ENCODE measurements around the gene OR52A1.

The OR52A1 gene

DNA sequence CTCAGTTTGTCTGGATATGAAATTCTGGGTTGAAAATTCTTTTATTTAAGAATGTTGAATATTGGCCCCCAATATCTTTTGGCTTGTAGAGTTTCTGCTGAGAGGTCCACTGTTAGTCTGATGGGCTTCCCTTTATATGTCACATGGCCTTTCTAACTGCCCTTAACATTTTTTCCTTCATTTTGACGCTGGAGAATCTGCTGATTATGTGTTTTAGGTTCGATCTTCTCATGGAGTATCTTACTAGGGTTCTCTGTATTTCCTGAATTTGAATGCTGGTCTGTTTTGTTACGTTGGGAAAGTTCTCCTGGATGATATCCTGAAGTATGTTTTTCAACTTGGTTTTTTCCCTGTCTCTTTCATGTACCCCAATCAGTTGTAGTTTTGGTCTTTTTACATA is 39.2 kb downstream of the OR52A1 start:
- H3K4me3 ChIP-seq (ENCODE audit: low read depth, low read length): no peak overlapping the region
- TF ChIP-seq, protein P1, sequence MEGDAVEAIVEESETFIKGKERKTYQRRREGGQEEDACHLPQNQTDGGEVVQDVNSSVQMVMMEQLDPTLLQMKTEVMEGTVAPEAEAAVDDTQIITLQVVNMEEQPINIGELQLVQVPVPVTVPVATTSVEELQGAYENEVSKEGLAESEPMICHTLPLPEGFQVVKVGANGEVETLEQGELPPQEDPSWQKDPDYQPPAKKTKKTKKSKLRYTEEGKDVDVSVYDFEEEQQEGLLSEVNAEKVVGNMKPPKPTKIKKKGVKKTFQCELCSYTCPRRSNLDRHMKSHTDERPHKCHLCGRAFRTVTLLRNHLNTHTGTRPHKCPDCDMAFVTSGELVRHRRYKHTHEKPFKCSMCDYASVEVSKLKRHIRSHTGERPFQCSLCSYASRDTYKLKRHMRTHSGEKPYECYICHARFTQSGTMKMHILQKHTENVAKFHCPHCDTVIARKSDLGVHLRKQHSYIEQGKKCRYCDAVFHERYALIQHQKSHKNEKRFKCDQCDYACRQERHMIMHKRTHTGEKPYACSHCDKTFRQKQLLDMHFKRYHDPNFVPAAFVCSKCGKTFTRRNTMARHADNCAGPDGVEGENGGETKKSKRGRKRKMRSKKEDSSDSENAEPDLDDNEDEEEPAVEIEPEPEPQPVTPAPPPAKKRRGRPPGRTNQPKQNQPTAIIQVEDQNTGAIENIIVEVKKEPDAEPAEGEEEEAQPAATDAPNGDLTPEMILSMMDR (IDR thresholded peaks at IDR 0.05; ENCODE audit: borderline replicate concordance, insufficient read depth, low read depth, low read length): no peak

DNA sequence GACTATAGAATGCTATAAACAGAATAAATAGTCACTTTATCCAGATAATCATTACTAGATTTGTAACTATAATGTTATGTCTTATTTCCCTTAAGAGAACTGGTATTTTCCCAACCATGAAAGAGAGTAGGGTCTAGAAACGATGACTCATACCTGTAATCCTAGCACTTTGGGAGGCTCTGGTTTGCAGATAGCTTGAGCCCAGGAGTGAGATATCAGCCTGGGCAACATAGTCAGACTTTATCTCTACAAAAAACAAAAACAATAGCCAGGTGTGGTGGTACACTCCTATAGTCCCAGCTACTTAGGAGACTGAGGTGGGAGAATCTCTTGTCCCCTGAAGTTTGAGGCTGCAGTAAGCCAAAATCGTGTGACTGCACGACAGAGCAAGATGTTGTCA is 47.3 kb downstream of the OR52A1 start:
- H3K4me3 ChIP-seq (ENCODE audit: low read depth, low read length): no peak overlapping the region
- TF ChIP-seq, protein P1 (IDR thresholded peaks at IDR 0.05; ENCODE audit: borderline replicate concordance, insufficient read depth, low read depth, low read length): no peak

DNA sequence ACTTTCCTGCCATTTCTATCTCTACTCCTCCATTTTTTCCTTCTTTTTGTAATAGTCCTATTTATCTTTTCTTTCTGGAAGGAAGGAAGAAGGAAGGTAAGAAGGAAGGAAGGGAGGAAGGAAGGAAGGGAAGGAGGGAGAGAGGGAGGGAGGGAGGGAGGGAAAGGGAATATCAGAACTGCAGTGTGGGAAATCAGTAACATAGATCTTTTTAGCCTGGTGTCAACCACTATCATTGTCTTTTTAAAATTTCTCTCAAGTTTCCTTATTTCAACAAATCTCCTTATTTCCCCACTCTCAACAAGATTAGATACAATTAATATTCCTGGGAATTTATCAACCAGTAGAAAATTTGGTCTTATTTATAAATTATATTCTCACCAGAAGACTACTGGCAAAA is 51.5 kb downstream of the OR52A1 start:
- TF ChIP-seq, protein P1 (IDR thresholded peaks at IDR 0.05; ENCODE audit: borderline replicate concordance, insufficient read depth, low read depth, low read length): no peak
- H3K4me3 ChIP-seq (ENCODE audit: low read depth, low read length): no peak overlapping the region

DNA sequence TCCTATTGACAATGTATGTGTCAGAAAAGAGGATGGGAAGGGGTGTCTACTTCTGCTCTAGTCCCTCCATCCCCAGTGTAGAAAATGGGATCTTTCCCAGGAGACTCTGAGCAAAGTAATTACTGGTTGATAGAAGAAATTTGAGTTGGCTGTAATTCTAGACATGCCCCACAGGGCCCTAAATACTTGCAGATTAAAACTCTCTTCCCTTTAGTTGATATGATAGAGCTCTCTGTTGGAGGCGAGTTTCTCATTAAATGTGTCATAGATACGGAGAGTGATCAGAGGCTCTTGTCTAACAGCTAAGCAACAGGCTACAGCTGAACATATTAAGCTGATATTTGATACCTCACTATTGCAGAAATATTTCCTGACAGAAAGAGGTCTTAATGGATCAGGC is 52.3 kb downstream of the OR52A1 start:
- no peak overlapping the region for H3K4me3 ChIP-seq (ENCODE audit: low read depth, low read length)
- TF ChIP-seq, protein P1 (IDR thresholded peaks at IDR 0.05; ENCODE audit: borderline replicate concordance, insufficient read depth, low read depth, low read length): no peak

DNA sequence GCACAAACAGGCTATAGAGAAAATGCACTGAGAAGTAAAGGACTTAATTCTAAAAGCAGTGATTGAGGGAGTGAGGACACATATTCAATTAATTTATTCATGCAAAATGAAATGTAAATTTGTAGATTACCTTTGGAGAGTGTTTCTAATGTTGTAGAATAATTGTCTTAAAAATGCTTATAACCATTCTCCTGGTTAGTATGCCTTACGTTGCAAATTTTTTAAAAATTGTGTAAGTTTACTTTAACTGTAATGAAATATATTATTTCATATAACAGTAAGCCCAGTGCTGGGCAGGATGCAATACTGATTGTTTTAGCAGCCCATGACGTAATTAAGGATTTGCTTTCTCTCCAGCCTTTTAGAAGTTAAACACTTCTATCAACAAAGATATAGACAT is 58.5 kb downstream of the OR52A1 start:
- no peak overlapping the region for H3K4me3 ChIP-seq (ENCODE audit: low read depth, low read length)
- TF ChIP-seq, protein P1 (IDR thresholded peaks at IDR 0.05; ENCODE audit: borderline replicate concordance, insufficient read depth, low read depth, low read length): no peak

Data from GM12875 (cell line).